Right atrium auricular region (tissue), 2 donors: ENCODE measurements around the gene MATCAP1. TPM values are rescaled to one million over a fixed set of nuclear protein-coding genes. Genes with fewer than 3 reads are reported as not detected.

ENCODE experiments used
- DNase-seq: peaks from one replicate; pipeline ENCODE4 v3.0.0-alpha.2; 2019; ENCODE audit warnings: low spot score
- H3K27ac ChIP-seq, 2 donors: fragments of 200-600 bp; sonication (generic); 1 replicate in 1 of 2; 2 replicates in 1 of 2; pipeline ENCODE4 v1.5.1; 2016 to 2019
- H3K27me3 ChIP-seq, 2 donors: fragments of 200-600 bp; sonication (generic); one replicate each; pipeline versions ENCODE4 v1.5.1 to v1.6.0; 2017 to 2019
- H3K36me3 ChIP-seq: fragments of 200-600 bp; sonication (generic); one replicate; pipeline ENCODE4 v1.5.1; 2016
- H3K4me1 ChIP-seq, 2 donors: fragments of 200-600 bp; sonication (generic); one replicate each; pipeline versions ENCODE4 v1.5.1 to v1.6.0; 2017 to 2019
- H3K4me3 ChIP-seq, 2 donors: fragments of 200-600 bp; sonication (generic); 1 replicate in 1 of 2; 2 replicates in 1 of 2; pipeline ENCODE4 v1.5.1; 2017 to 2019; ENCODE audit warnings: mild to moderate bottlenecking in 1 of 2, moderate library complexity in 1 of 2
- H3K9me3 ChIP-seq, 2 donors: fragments of 200-600 bp; sonication (generic); one replicate each; pipeline ENCODE4 v1.5.1; 2019
- total RNA-seq, 2 donors: library from RNA; depleted of rRNA; stranded (reverse); fragments of >200 nt; gene quantifications; one replicate each; pipeline ENCODE4 v1.1.0, GENCODE V29; 2016
- TF ChIP-seq, protein P1 (sequence below), 2 donors: fragments of 200-600 bp; sonication (generic); IDR thresholded peaks; one replicate each; pipeline ENCODE4 v1.5.1; 2019; ENCODE audit warnings: antibody characterized with exemption in 2 of 2

MATCAP1 gene
- total RNA-seq, 2 donors from 2014 or later: 4.2 to 7.8 TPM

- Histone ChIP-seq H3K4me1 (no peaks in the 10 kb centered on the region), H3K36me3 (no peaks in the 10 kb centered on the region), H3K27me3 (no peaks in the 10 kb centered on the region), H3K27ac (no peak overlapping the region), H3K4me3 (no peak overlapping the region), H3K9me3 (no peaks in the 10 kb centered on the region)
- TF ChIP-seq, protein P1, sequence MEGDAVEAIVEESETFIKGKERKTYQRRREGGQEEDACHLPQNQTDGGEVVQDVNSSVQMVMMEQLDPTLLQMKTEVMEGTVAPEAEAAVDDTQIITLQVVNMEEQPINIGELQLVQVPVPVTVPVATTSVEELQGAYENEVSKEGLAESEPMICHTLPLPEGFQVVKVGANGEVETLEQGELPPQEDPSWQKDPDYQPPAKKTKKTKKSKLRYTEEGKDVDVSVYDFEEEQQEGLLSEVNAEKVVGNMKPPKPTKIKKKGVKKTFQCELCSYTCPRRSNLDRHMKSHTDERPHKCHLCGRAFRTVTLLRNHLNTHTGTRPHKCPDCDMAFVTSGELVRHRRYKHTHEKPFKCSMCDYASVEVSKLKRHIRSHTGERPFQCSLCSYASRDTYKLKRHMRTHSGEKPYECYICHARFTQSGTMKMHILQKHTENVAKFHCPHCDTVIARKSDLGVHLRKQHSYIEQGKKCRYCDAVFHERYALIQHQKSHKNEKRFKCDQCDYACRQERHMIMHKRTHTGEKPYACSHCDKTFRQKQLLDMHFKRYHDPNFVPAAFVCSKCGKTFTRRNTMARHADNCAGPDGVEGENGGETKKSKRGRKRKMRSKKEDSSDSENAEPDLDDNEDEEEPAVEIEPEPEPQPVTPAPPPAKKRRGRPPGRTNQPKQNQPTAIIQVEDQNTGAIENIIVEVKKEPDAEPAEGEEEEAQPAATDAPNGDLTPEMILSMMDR (IDR thresholded peaks at IDR 0.05): no peak
- no peak for DNase-seq
Observed at GRCh38 chr16:67210069-67210937, 26.5 kb upstream of the MATCAP1 start.

DNA sequence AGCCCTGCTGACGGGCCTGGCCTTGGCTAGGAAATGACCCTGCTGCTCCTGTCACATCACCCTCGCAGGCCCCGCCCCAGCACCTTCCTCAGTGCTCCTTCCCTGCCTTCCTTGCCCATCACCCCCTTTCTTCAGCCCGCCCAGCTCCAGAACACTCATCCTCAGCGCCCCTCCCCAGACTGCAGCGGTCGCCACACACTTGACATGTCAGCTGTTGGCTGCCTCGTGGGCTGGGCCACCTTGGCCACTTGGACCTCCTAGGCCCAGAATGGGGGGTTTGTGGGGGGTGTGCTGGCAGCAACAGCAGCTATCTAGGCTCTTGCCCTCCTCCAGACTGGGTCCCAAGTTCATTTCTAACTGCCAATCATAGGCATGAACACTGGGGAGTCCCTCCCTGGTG is 25.8 kb upstream of the MATCAP1 start:
- TF ChIP-seq, protein P1 (IDR thresholded peaks at IDR 0.05): no peak
- H3K9me3 ChIP-seq: no peaks in the 10 kb centered on the region
- H3K27ac ChIP-seq: no peak overlapping the region
- no peak for DNase-seq
- no peaks in the 10 kb centered on the region for H3K4me1 ChIP-seq
- H3K27me3 ChIP-seq: no peaks in the 10 kb centered on the region
- H3K4me3 ChIP-seq: no peak overlapping the region
- no peaks in the 10 kb centered on the region for H3K36me3 ChIP-seq

- TF ChIP-seq, protein P1 (IDR thresholded peaks at IDR 0.05): no peak
- H3K36me3 ChIP-seq: no peaks in the 10 kb centered on the region
- no peak overlapping the region for H3K27ac ChIP-seq
- no peak overlapping the region for H3K4me3 ChIP-seq
- no peaks in the 10 kb centered on the region for H3K4me1 ChIP-seq
- no peaks in the 10 kb centered on the region for H3K9me3 ChIP-seq
- DNase-seq: no peak
- no peaks in the 10 kb centered on the region for H3K27me3 ChIP-seq
Observed at GRCh38 chr16:67208154-67208896, 24.6 kb upstream of the MATCAP1 start.

GRCh38 chr16:67207249-67208091 is 23.7 kb upstream of the MATCAP1 start:
- no peaks in the 10 kb centered on the region for H3K4me1 ChIP-seq
- no peak overlapping the region for H3K4me3 ChIP-seq
- H3K27me3 ChIP-seq: no peaks in the 10 kb centered on the region
- DNase-seq: no peak
- no peaks in the 10 kb centered on the region for H3K9me3 ChIP-seq
- H3K27ac ChIP-seq: no peak overlapping the region
- no peaks in the 10 kb centered on the region for H3K36me3 ChIP-seq
- TF ChIP-seq, protein P1 (IDR thresholded peaks at IDR 0.05): no peak

- TF ChIP-seq, protein P1 (IDR thresholded peaks at IDR 0.05): no peak
- no peak for DNase-seq
- H3K27ac ChIP-seq: no peak overlapping the region
Observed at GRCh38 chr16:67206838-67207248, 23.1 kb upstream of the MATCAP1 start.

More at GRCh38 chr16:67206838-67207248, 23.1 kb upstream of the MATCAP1 start:
- Histone ChIP-seq H3K4me3 (no peak overlapping the region), H3K9me3 (no peaks in the 10 kb centered on the region), H3K27me3 (no peaks in the 10 kb centered on the region), H3K36me3 (no peaks in the 10 kb centered on the region), H3K4me1 (no peaks in the 10 kb centered on the region)
